ENCODE measurements around the gene MAVS. TPM values are rescaled to one million over a fixed set of nuclear protein-coding genes. Genes with fewer than 3 reads are reported as not detected.
A peak's percentile ranks its signal among the peaks of the same experiment; 100 is the strongest.
"Not testable (repeated sequence)": the region's sequence is repeated elsewhere in the genome, so short reads cannot be mapped to it uniquely, and the experiment has no call there.

MAVS gene
- total RNA-seq, 2 experiments from 2014 or later, result 31.1 to 31.6 TPM

- H3K4me1 Mint-ChIP-seq, result peaks cover 19% of the 10 kb centered on the region
- ChIA-PET POLR2A (interaction anchor here (0.8 to 1.6 kb wide), 2 partner anchors 15 to 16 kb away, joined by 3 read pairs; partner anchors contain the start of gene AP5S1), CTCF (interaction anchor here (0.8 to 1.8 kb wide), 2 partner anchors 19 to 20 kb away, joined by 5 to 7 read pairs; no protein-coding TSS in a partner anchor)
- peaks cover 5% of the 10 kb centered on the region for H3K36me3 Mint-ChIP-seq (ENCODE audit: low read depth)
- no peak overlapping the region for H3K4me3 Mint-ChIP-seq
- no peak for DNase-seq
- no peaks in the 10 kb centered on the region for H3K9me3 Mint-ChIP-seq
- H3K27ac Mint-ChIP-seq, result no peak overlapping the region
- no peaks in the 10 kb centered on the region for H3K27me3 Mint-ChIP-seq
Measured at GRCh38 chr20:3836132-3836531, 10.5 kb upstream of the MAVS start.

GRCh38 chr20:3839328-3839727 is 7.3 kb upstream of the MAVS start:
- CTCF ChIA-PET, result interaction anchor here (1.4 to 2.3 kb wide), 3 partner anchors 16 to 18 kb away, joined by 4 to 11 read pairs (median 6); partner anchors contain the start of gene AP5S1
- H3K9me3 Mint-ChIP-seq, result no peaks in the 10 kb centered on the region
- H3K27ac Mint-ChIP-seq, result no peak overlapping the region
- POLR2A ChIA-PET, result interaction anchor here (1.6 kb wide), 1 partner anchor 19 kb away, joined by 5 read pairs; the partner anchor contains the start of gene AP5S1
- peaks cover 5% of the 10 kb centered on the region for H3K36me3 Mint-ChIP-seq (ENCODE audit: low read depth)
- H3K4me3 Mint-ChIP-seq, result no peak overlapping the region
- DNase-seq, result no peak
- peaks cover 24% of the 10 kb centered on the region for H3K4me1 Mint-ChIP-seq
- H3K27me3 Mint-ChIP-seq, result no peaks in the 10 kb centered on the region

GRCh38 chr20:3840201-3840600 is 6.4 kb upstream of the MAVS start:
- H3K9me3 Mint-ChIP-seq; H3K36me3 Mint-ChIP-seq (ENCODE audit: low read depth); H3K4me3 Mint-ChIP-seq; DNase-seq; H3K27ac Mint-ChIP-seq; H3K27me3 Mint-ChIP-seq; POLR2A ChIA-PET; CTCF ChIA-PET: not testable (repeated sequence)
- H3K4me1 Mint-ChIP-seq, result peaks cover 27% of the 10 kb centered on the region

GRCh38 chr20:3842348-3842930 is 4.2 kb upstream of the MAVS start:
- H3K27ac Mint-ChIP-seq, result no peak overlapping the region
- H3K27me3 Mint-ChIP-seq, result no peaks in the 10 kb centered on the region
- H3K4me3 Mint-ChIP-seq, result no peak overlapping the region
- no peak for DNase-seq
- POLR2A ChIA-PET, result no interaction called here
- no peaks in the 10 kb centered on the region for H3K9me3 Mint-ChIP-seq
- CTCF ChIA-PET, result no interaction called here
- peaks cover 37% of the 10 kb centered on the region for H3K4me1 Mint-ChIP-seq
- H3K36me3 Mint-ChIP-seq (ENCODE audit: low read depth), result peaks cover 7% of the 10 kb centered on the region

- peaks cover 11% of the 10 kb centered on the region for H3K36me3 Mint-ChIP-seq (ENCODE audit: low read depth)
- no peak overlapping the region for H3K27ac Mint-ChIP-seq
- ChIA-PET CTCF (interaction anchor here (0.7 to 2.0 kb wide), 2 partner anchors 23 kb away, joined by 3 to 9 read pairs; partner anchors contain the start of gene AP5S1), POLR2A (interaction anchor here (0.7 kb wide), 1 partner anchor 60 kb away, joined by 3 read pairs; no protein-coding TSS in a partner anchor)
- DNase-seq, result no peak
- H3K4me1 Mint-ChIP-seq, result peaks cover 45% of the 10 kb centered on the region
- no peak overlapping the region for H3K4me3 Mint-ChIP-seq
- no peaks in the 10 kb centered on the region for H3K9me3 Mint-ChIP-seq
- H3K27me3 Mint-ChIP-seq, result no peaks in the 10 kb centered on the region
Measured at GRCh38 chr20:3843490-3843889, 3.1 kb upstream of the MAVS start.

GRCh38 chr20:3843990-3844619 is 2.5 kb upstream of the MAVS start:
- POLR2A ChIA-PET, result interaction anchor here (0.7 kb wide), 1 partner anchor 60 kb away, joined by 3 read pairs; no protein-coding TSS in a partner anchor
- peaks cover 46% of the 10 kb centered on the region for H3K4me1 Mint-ChIP-seq
- H3K9me3 Mint-ChIP-seq, H3K27ac Mint-ChIP-seq, H3K27me3 Mint-ChIP-seq, DNase-seq, H3K4me3 Mint-ChIP-seq: not testable (repeated sequence)
- peaks cover 12% of the 10 kb centered on the region for H3K36me3 Mint-ChIP-seq (ENCODE audit: low read depth)
- CTCF ChIA-PET, result interaction anchor here (1.2 to 2.0 kb wide), 3 partner anchors 10 to 24 kb away, joined by 4 to 9 read pairs (median 5); partner anchors contain the start of gene AP5S1

GRCh38 chr20:3846378-3846739 is 275 bp upstream of the MAVS start:
- Mint-ChIP-seq H3K9me3 (no peaks in the 10 kb centered on the region), H3K36me3 (ENCODE audit: low read depth) (peaks cover 12% of the 10 kb centered on the region), H3K27me3 (no peaks in the 10 kb centered on the region), H3K27ac (peak overlapping the region; percentile 79), H3K4me1 (peaks cover 38% of the 10 kb centered on the region), H3K4me3 (peak overlapping the region; percentile 87)
- CTCF ChIA-PET, result interaction anchor here (0.9 kb wide), 1 partner anchor 59 kb away, joined by 3 read pairs; no protein-coding TSS in a partner anchor
- POLR2A ChIA-PET, result interaction anchor here (1.1 kb wide), 1 partner anchor 26 kb away, joined by 5 read pairs; the partner anchor contains the start of gene AP5S1
- DNase-seq, result no peak

- CTCF ChIA-PET, result interaction anchor here (1.1 kb wide), 1 partner anchor 27 kb away, joined by 3 read pairs; the partner anchor contains the start of gene AP5S1
- Mint-ChIP-seq H3K4me1 (peaks cover 37% of the 10 kb centered on the region), H3K27me3 (no peaks in the 10 kb centered on the region), H3K9me3 (no peaks in the 10 kb centered on the region), H3K27ac (peak overlapping the region; percentile 79), H3K4me3 (peak overlapping the region; percentile 87), H3K36me3 (ENCODE audit: low read depth) (peaks cover 15% of the 10 kb centered on the region)
- no peak for DNase-seq
- POLR2A ChIA-PET, result no interaction called here
Measured at GRCh38 chr20:3847429-3847940, 851 bp downstream of the MAVS start.

GRCh38 chr20:3848565-3848964 is 1.9 kb downstream of the MAVS start:
- peaks cover 15% of the 10 kb centered on the region for H3K36me3 Mint-ChIP-seq (ENCODE audit: low read depth)
- H3K4me3 Mint-ChIP-seq, result peak overlapping the region; percentile 87
- ChIA-PET CTCF (interaction anchor here (1.1 kb wide), 1 partner anchor 10 kb away, joined by 4 read pairs; no protein-coding TSS in a partner anchor), POLR2A (interaction anchor here (2.3 kb wide), 1 partner anchor 62 kb away, joined by 10 read pairs; the partner anchor contains the start of gene CENPB)
- H3K4me1 Mint-ChIP-seq, result peaks cover 36% of the 10 kb centered on the region
- peak overlapping the region; percentile 61 for H3K27ac Mint-ChIP-seq
- no peaks in the 10 kb centered on the region for H3K9me3 Mint-ChIP-seq
- H3K27me3 Mint-ChIP-seq, result no peaks in the 10 kb centered on the region
- no peak for DNase-seq

- H3K4me1 Mint-ChIP-seq, result peaks cover 6% of the 10 kb centered on the region
- H3K36me3 Mint-ChIP-seq (ENCODE audit: low read depth), result peaks cover 27% of the 10 kb centered on the region
- no peak for DNase-seq
- no peaks in the 10 kb centered on the region for H3K27me3 Mint-ChIP-seq
- H3K27ac Mint-ChIP-seq, result no peak overlapping the region
- no peak overlapping the region for H3K4me3 Mint-ChIP-seq
- ChIA-PET CTCF (interaction anchor here (0.6 to 4.7 kb wide), 21 partner anchors 9 to 291 kb away, joined by 3 to 46 read pairs (median 5); partner anchors contain the start of genes ADISSP, AP5S1, CDC25B and CENPB), POLR2A (interaction anchor here (1.2 to 1.8 kb wide), 4 partner anchors 26 to 69 kb away, joined by 3 to 8 read pairs (median 5); partner anchors contain the start of gene AP5S1)
- no peaks in the 10 kb centered on the region for H3K9me3 Mint-ChIP-seq
Measured at GRCh38 chr20:3854462-3854871, 7.8 kb downstream of the MAVS start.

- no peak for DNase-seq
- Mint-ChIP-seq H3K4me1 (peaks cover 3% of the 10 kb centered on the region), H3K27ac (no peak overlapping the region), H3K9me3 (no peaks in the 10 kb centered on the region), H3K27me3 (no peaks in the 10 kb centered on the region), H3K4me3 (no peak overlapping the region), H3K36me3 (ENCODE audit: low read depth) (peaks cover 40% of the 10 kb centered on the region)
- ChIA-PET POLR2A (no interaction called here), CTCF (interaction anchor here (0.6 to 4.7 kb wide), 6 partner anchors 12 to 1367 kb away, joined by 3 to 31 read pairs (median 5); partner anchors contain the start of genes ADISSP and AP5S1)
Measured at GRCh38 chr20:3857405-3857804, 10.8 kb downstream of the MAVS start.

GRCh38 chr20:3858689-3859088 is 12.1 kb downstream of the MAVS start:
- H3K27ac Mint-ChIP-seq, result no peak overlapping the region
- ChIA-PET POLR2A (no interaction called here), CTCF (interaction anchor here (0.7 to 1.0 kb wide), 3 partner anchors 10 to 221 kb away, joined by 3 to 6 read pairs (median 4); no protein-coding TSS in a partner anchor)
- no peaks in the 10 kb centered on the region for H3K27me3 Mint-ChIP-seq
- H3K36me3 Mint-ChIP-seq (ENCODE audit: low read depth), result peaks cover 53% of the 10 kb centered on the region
- H3K9me3 Mint-ChIP-seq, result no peaks in the 10 kb centered on the region
- no peak for DNase-seq
- H3K4me1 Mint-ChIP-seq, result peaks cover 3% of the 10 kb centered on the region
- no peak overlapping the region for H3K4me3 Mint-ChIP-seq

- no peak overlapping the region for H3K4me3 Mint-ChIP-seq
- no peak overlapping the region for H3K27ac Mint-ChIP-seq
- no peaks in the 10 kb centered on the region for H3K9me3 Mint-ChIP-seq
- POLR2A ChIA-PET, result interaction anchor here (1.1 kb wide), 1 partner anchor 16 kb away, joined by 3 read pairs; no protein-coding TSS in a partner anchor
- no peaks in the 10 kb centered on the region for H3K27me3 Mint-ChIP-seq
- CTCF ChIA-PET, result no interaction called here
- H3K36me3 Mint-ChIP-seq (ENCODE audit: low read depth), result peaks cover 62% of the 10 kb centered on the region
- DNase-seq, result no peak
- H3K4me1 Mint-ChIP-seq, result no peaks in the 10 kb centered on the region
Measured at GRCh38 chr20:3861191-3861590, 14.6 kb downstream of the MAVS start.

All from activated CD4-positive, alpha-beta memory T cell treated with anti-CD3 and anti-CD28 coated beads, Interleukin-2, amount 10 ng/mL, durations not matched to agents 7 days and 5 days (primary cell).